CD14-positive monocyte (primary cell): ENCODE data around the gene ELF1. TPM values are rescaled to one million over a fixed set of nuclear protein-coding genes. Genes with fewer than 3 reads are reported as not detected.

Experiments used
- DNase-seq, 3 donors: peaks; one replicate each; pipeline ENCODE4 v3.0.0-alpha.2; 2011 to 2022
- H2AFZ ChIP-seq: 2 replicates; pipeline ENCODE4 v1.6.0; 2012; ENCODE audit warnings: mild to moderate bottlenecking, low read depth, low read length, inconsistent platforms; ENCODE audit not compliant: insufficient read depth, poor library complexity, severe bottlenecking
- H3K27ac ChIP-seq, 2 donors: 1 replicate in 1 of 2; 2 replicates in 1 of 2; pipeline ENCODE4 v1.5.1; 2012 to 2013; ENCODE audit warnings: low read length in 2 of 2, control low read depth in 1 of 2, inconsistent platforms in 1 of 2, low read depth in 1 of 2, mild to moderate bottlenecking in 1 of 2
- H3K27me3 ChIP-seq, 2 donors: one replicate each; pipeline versions ENCODE4 v1.6.0 to v1.6.1; 2011 to 2013; ENCODE audit warnings: low read length in 2 of 2; ENCODE audit not compliant: control insufficient read depth in 2 of 2, insufficient read depth in 2 of 2
- H3K36me3 ChIP-seq, 2 donors: replicated peaks in 1 of 2; 1 replicate in 1 of 2; 2 replicates in 1 of 2; pipeline versions ENCODE4 v1.5.1 to v1.6.1; 2012 to 2013; ENCODE audit warnings: low read length in 2 of 2, control low read depth in 1 of 2, inconsistent platforms in 1 of 2, mild to moderate bottlenecking in 1 of 2; ENCODE audit not compliant: insufficient read depth in 2 of 2, control insufficient read depth in 1 of 2
- H3K4me1 ChIP-seq, 2 donors: 1 replicate in 1 of 2; 2 replicates in 1 of 2; pipeline versions ENCODE4 v1.5.1 to v1.6.1; 2012 to 2013; ENCODE audit warnings: low read length in 2 of 2, control low read depth in 1 of 2, inconsistent platforms in 1 of 2, mild to moderate bottlenecking in 1 of 2, moderate library complexity in 1 of 2; ENCODE audit not compliant: insufficient read depth in 2 of 2, control insufficient read depth in 1 of 2
- H3K4me2 ChIP-seq: replicated peaks from 2 replicates; pipeline ENCODE3; 2012; ENCODE audit warnings: low read length, moderate library complexity, mild to moderate bottlenecking; ENCODE audit not compliant: poor library complexity, severe bottlenecking; ENCODE audit errors: extremely low read depth
- H3K4me3 ChIP-seq, 3 experiments: fragments of 200-600 bp in 1 of 3; sonication (generic) in 1 of 3; replicated peaks in 1 of 3; 1 replicate in 2 of 3; 2 replicates in 1 of 3; pipeline ENCODE4 v1.5.1; 2011 to 2013; ENCODE audit warnings: low read length in 3 of 3, mild to moderate bottlenecking in 3 of 3, control low read depth in 2 of 3, low read depth in 2 of 3, inconsistent platforms in 1 of 3, moderate library complexity in 1 of 3
- H3K79me2 ChIP-seq: 2 replicates; pipeline ENCODE4 v1.6.0; 2012; ENCODE audit warnings: mild to moderate bottlenecking, control low read depth, inconsistent platforms, low read length, moderate library complexity; ENCODE audit not compliant: insufficient read depth
- H3K9ac ChIP-seq: 2 replicates; pipeline ENCODE4 v1.6.0; 2017; ENCODE audit warnings: low read length, mild to moderate bottlenecking; ENCODE audit not compliant: insufficient read depth, poor library complexity, severe bottlenecking
- H3K9me3 ChIP-seq, 2 donors: replicated peaks in 1 of 2; 1 replicate in 1 of 2; 2 replicates in 1 of 2; pipeline versions ENCODE4 v1.5.1 to v1.6.1; 2012 to 2013; ENCODE audit warnings: low read length in 2 of 2, control low read depth in 1 of 2; ENCODE audit not compliant: control insufficient read depth in 1 of 2, insufficient read depth in 1 of 2
- H4K20me1 ChIP-seq: 2 replicates; pipeline ENCODE4 v1.6.0; 2012; ENCODE audit warnings: mild to moderate bottlenecking, low read length, control low read depth, moderate library complexity; ENCODE audit not compliant: insufficient read depth
- H3K27ac Mint-ChIP-seq, 7 donors: one replicate each; pipeline ENCODE4 v1.8.0; 2020; ENCODE audit warnings: mild to moderate bottlenecking in 7 of 7, mixed read lengths in 7 of 7, moderate library complexity in 6 of 7, inconsistent platforms in 2 of 7
- H3K27me3 Mint-ChIP-seq, 3 donors: one replicate each; pipeline ENCODE4 v1.8.0; 2021 to 2022; ENCODE audit warnings: low read depth in 3 of 3, mild to moderate bottlenecking in 3 of 3, mixed read lengths in 3 of 3, moderate library complexity in 3 of 3, inconsistent platforms in 1 of 3
- H3K36me3 Mint-ChIP-seq, 2 donors: one replicate each; pipeline ENCODE4 v1.8.0; 2020; ENCODE audit warnings: mixed read lengths in 2 of 2, inconsistent platforms in 1 of 2, mild to moderate bottlenecking in 1 of 2
- H3K4me1 Mint-ChIP-seq: one replicate; pipeline ENCODE4 v1.8.0; 2020; ENCODE audit warnings: mild to moderate bottlenecking, mixed read lengths
- H3K4me3 Mint-ChIP-seq, 2 donors: one replicate each; pipeline ENCODE4 v1.8.0; 2020; ENCODE audit warnings: mild to moderate bottlenecking in 2 of 2, mixed read lengths in 2 of 2, moderate library complexity in 1 of 2
- H3K9me3 Mint-ChIP-seq, 7 donors: one replicate each; pipeline ENCODE4 v1.8.0; 2020 to 2022; ENCODE audit warnings: mixed read lengths in 7 of 7, mild to moderate bottlenecking in 6 of 7, moderate library complexity in 6 of 7, inconsistent platforms in 2 of 7
- CTCF ChIP-seq: fragments of 200-600 bp; IDR thresholded peaks from one replicate; pipeline ENCODE4 v1.8.0; 2022; ENCODE audit warnings: antibody characterized with exemption, mild to moderate bottlenecking
- intact Hi-C, 2 donors: fragments of 100-400 bp; cut with micrococcal nuclease; formaldehyde crosslinking; loops; one replicate each; pipeline versions ENCODE4 v1.15.0 to v1.15.1; 2023
- polyA plus RNA-seq, 3 donors: library from polyadenylated mRNA; depleted of rRNA in 1 of 3; unstranded in 2 of 3; stranded (reverse) in 1 of 3; fragments of 300-500 nt in 2 of 3; fragments of >200 nt in 1 of 3; fragmentation: Illumina TruSeq in 2 of 3; gene quantifications; 1 replicate in 2 of 3; 2 replicates in 1 of 3; pipeline ENCODE4 v1.2.3, GENCODE V29; 2012 to 2021

ELF1 gene
- polyA plus RNA-seq, 3 donors = 63.1 to 83.3 (median 83.3) TPM

- Histone ChIP-seq H3K4me2 (no peak overlapping the region), H3K4me3 (no peak overlapping the region)
Measured at GRCh38 chr13:40975441-40975840, 43.7 kb downstream of the ELF1 start.

More at GRCh38 chr13:40975441-40975840, 43.7 kb downstream of the ELF1 start:
- no peak for TF ChIP-seq CTCF
- Histone ChIP-seq H3K4me1 (peaks cover 68 to 99% of the 10 kb centered on the region in 2 donors), H3K27ac (peak overlapping the region in 1 of 2 donors; percentile 22), H3K27me3 (no peaks in the 10 kb centered on the region), H3K9me3 (no peaks in the 10 kb centered on the region), H3K36me3 (peaks cover 6 to 17% of the 10 kb centered on the region in 2 donors), H3K79me2 (peaks cover 100% of the 10 kb centered on the region), H3K9ac (no peak overlapping the region), H2AFZ (no peak overlapping the region), H4K20me1 (peaks cover 100% of the 10 kb centered on the region)
- Mint-ChIP-seq H3K4me3 (no peak overlapping the region), H3K36me3 (peaks cover 35 to 41% of the 10 kb centered on the region in 2 donors), H3K4me1 (peaks cover 87% of the 10 kb centered on the region), H3K9me3 (no peaks in the 10 kb centered on the region), H3K27me3 (no peaks in the 10 kb centered on the region), H3K27ac (peak overlapping the region in 2 of 7 donors; percentile 6 to 24)
- DNase-seq = no peak
- intact Hi-C loops = no loop called here
